Mammary epithelial cell (primary cell): ENCODE measurements around the gene NUTF2.

ENCODE experiments used
- CTCF ChIP-seq, 2 donors: IDR thresholded peaks in 1 of 2; conservative IDR thresholded peaks in 1 of 2; 2 replicates each; pipeline ENCODE4 v1.5.1; 2011 to 2012; ENCODE audit warnings: inconsistent platforms in 2 of 2, low read length in 2 of 2, mild to moderate bottlenecking in 2 of 2, control low read depth in 1 of 2, low read depth in 1 of 2; ENCODE audit not compliant: insufficient read depth in 1 of 2; ENCODE audit errors: extremely low read depth in 1 of 2
- EZH2 ChIP-seq: IDR thresholded peaks from 2 replicates; pipeline ENCODE4 v1.6.1; 2012; ENCODE audit warnings: low read length, inconsistent platforms, borderline replicate concordance

- TF ChIP-seq CTCF (conservative IDR thresholded peaks at IDR 0.05 in 1 of 2, IDR thresholded peaks at IDR 0.05 in 1 of 2; ENCODE audit: extremely low read depth in 1 of 2, insufficient read depth in 1 of 2, low read depth in 1 of 2, low read length in 2 of 2) = no peak
- TF ChIP-seq EZH2 = no peak
These were observed 71.1 kb downstream of the NUTF2 start for GRCh38 chr16:67917852-67918236.
